Pulmonary artery endothelial cell (primary cell): ENCODE data around the gene SMC5. TPM values are rescaled to one million over a fixed set of nuclear protein-coding genes. Genes with fewer than 3 reads are reported as not detected.
"Not testable (repeated sequence)": the region's sequence is repeated elsewhere in the genome, so short reads cannot be mapped to it uniquely, and the experiment has no call there.

ENCODE experiments used
- DNase-seq: peaks from one replicate; pipeline ENCODE4 v3.0.0-alpha.2; 2011; ENCODE audit warnings: low read depth, low spot score
- total RNA-seq: library from RNA; depleted of rRNA; stranded (reverse); fragments of >200 nt; gene quantifications from 2 replicates; pipeline ENCODE4 v1.2.3, GENCODE V29; 2014

Gene SMC5
- 21.3 and 24.3 TPM in 2 replicates for total RNA-seq

DNA sequence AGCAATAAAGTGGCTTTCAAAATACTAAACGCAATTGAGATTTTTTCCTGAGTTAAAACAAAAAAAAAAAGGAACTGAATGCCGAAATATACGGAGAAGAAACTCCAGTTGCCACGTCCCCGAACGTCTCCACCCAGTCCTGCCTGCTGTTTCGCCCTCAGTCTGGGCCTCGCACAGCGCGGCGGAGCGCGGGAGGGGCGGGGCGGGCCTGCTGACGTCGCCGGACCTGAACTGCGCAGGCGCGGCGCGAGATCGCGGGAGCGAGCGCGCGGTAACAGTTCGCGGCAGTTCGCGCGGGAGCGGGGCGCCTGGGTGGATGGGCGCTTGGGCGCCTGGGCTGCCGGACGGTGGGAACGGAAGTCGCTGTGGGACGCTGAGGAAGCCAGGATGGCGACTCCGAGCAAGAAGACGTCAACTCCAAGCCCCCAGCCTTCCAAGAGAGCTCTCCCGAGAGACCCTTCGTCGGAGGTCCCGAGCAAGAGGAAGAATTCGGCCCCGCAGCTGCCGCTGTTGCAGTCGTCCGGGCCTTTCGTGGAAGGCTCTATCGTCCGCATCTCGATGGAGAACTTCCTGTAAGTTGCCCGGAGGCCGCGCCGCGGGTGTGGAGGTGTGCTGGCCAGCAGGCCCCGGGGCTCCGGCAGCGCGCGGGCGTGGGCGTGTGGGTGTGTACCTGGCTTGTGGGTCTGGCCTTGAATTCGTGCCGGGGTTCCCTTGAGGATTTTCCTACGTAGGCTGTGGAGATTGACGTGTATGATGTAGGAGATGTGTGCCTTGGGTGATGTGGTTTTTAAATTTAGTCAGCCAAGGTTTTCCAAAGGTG lies at the start of gene SMC5:
Gene SMC5 (plus strand): TSS at position 287 of the 820 bp plus-strand sequence. CDS start 101 bp downstream, at position 388.
- DNase-seq: peak; percentile 58

DNA sequence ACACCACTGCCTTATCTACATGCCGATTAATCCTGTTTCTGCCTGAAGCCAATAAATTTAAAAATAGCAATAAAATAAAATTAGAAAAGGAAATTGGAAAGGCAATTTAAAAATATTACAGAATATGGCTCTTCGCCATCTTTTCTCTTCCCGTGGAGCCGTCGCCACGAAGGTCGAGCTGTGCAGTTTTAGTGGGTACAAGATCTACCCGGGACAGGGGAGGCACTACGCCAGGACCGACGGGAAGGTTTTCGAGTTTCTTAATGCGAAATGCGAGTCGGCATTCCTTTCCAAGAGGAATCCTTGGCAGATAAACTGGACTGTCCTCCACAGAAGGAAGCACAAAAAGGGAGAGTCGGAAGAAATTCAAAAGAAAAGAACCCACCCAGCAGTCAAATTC lies 41.7 kb upstream of the SMC5 start:
- no peak for DNase-seq

- DNase-seq: no peak
These were observed 40.0 kb upstream of the SMC5 start for GRCh38 chr9:70218767-70219166.

- no peak for DNase-seq
These were observed 38.6 kb upstream of the SMC5 start for GRCh38 chr9:70220216-70220615.

GRCh38 chr9:70222354-70222753 lies 36.4 kb upstream of the SMC5 start:
- no peak for DNase-seq

DNA sequence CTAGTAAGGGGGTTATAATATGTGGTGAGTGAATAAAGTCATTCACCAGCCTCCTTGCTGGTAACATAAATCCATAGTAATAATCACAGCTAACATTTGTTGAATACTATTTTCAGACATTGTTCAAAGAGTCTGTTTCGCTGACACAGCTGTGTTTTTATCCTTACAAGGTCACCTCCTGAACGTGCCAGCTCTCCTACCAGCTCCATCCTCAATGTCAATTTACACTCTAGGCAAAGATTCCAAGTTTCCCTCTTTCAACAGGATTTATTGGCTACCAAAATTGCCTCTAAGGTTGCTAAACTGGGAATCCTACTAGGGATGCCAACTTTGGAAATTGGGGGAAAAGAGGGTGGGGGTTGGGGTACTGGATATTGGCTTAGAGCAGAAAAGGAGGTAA lies 30.7 kb upstream of the SMC5 start:
- no peak for DNase-seq

DNA sequence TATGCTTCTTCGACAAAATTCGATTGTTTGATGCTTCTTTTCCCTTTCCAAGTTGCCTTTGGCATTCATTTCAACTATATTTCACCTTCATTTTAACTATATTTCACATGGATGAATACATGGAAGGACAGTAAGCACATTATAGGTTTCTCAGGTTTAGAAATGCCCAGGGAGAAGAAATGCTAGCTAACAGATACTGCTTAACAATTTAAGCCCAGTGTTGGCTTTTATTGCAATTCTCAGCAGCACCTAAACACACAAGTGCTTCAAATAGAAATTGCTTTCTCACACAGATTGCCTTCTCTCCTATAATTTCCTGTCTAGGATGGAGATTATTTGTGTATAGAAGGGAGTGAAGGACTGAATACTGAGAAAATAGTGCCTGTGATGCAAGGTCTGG lies 30.2 kb upstream of the SMC5 start:
- no peak for DNase-seq

DNA sequence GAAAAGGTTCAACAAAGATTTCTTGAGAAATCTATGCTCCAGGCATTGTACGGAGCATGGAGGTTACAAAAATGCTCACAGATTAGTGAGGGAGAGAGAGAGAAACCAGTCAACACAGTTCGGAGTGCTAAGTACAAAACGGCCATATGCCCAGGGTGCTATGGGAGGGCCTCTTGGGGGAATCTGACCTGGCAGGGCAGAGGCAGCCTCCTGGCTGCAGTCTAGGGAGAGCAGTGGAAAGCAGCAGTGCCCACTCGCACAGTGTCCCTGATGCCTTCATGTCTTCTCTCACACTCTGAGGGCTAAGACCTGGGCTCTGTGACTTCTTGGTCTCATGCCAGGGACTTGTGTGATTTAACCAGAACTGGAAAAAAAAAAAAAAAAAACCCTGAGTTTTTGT lies 29.8 kb upstream of the SMC5 start:
- no peak for DNase-seq

GRCh38 chr9:70229579-70229978 lies 29.2 kb upstream of the SMC5 start:
- no peak for DNase-seq

DNA sequence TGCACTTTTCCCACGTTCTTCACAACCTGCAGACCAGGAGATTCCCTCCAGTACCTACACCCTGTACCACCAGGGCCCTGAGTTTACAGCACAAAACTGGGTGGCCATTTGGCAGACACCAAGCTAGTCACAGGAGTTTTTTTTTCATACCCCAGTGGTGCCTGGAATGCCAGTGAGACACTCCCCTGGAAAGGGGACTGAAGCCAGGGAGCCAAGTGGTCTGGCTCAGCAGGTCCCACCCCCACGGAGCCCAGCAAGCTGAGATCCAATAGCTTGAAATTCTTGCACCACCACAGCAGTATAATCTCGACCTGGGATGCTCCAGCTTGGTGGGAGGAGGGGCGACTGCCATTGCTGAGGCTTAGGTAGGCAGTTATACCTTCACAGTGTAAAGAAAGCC lies 26.3 kb upstream of the SMC5 start:
- no peak for DNase-seq

DNA sequence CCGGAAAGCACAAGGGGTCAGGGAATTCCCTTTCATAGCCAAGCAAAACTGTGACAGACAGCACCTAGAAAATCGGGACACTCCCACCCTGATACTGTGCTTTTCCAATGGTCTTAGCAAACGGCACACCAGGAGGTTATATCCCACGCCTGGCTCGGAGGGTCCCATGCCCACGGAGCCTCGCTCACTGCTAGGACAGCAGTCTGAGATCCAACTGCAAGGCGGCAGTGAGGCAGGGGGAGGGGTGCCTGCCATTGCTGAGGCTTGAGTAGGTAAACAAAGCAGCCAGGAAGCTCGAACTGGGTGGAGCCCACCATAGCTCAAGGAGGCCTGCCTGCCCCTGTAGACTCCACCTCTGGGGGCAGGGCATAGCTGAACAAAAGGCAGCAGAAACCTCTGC lies 24.6 kb upstream of the SMC5 start:
- DNase-seq: not testable (repeated sequence)

GRCh38 chr9:70245952-70246351 lies 12.8 kb upstream of the SMC5 start:
- not testable (repeated sequence) for DNase-seq

DNA sequence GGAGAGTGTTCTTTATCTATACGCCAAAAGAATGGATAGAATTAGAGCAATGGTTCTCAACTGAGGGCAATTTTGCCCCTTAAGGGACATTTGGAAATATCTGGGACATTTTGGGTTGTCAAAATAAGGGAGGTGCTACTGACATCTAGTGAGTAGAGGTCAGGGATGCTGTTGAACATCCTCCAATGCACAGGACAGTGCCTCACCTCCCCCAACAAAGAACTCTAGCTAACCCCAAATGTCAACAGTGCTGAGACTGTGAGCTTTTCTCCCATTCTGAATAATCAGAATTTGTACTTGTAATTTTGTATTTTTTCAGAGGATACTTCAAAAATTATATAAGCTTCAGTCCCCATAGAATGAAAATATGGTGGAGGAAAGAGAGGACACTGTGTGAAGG lies 8.6 kb upstream of the SMC5 start:
- no peak for DNase-seq

- DNase-seq: no peak
These were observed 3.3 kb upstream of the SMC5 start for GRCh38 chr9:70255486-70255885.

DNA sequence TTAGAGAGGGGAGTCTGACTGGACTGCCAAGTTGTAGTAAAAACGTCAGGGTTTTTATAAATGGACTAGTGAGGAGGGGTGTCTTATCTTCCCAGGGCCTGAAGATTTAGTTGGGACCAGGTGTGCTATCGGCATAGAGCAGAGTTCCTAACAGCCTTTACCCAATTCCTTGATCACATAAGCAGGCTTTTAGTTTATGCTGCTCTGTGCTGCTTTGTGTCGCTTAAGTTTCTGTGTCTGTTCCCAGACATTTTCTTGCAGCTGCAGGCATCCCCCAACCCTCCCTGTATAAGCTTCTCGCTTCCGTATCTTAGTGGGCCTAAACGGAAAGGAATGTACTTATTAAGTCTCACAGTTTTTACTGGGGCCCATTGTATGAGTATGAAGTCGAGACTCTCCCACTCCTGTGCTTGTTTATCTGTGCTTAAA lies 2.6 kb upstream of the SMC5 start:
- peak; percentile 47 for DNase-seq

- no peak for DNase-seq
These were observed 1.3 kb upstream of the SMC5 start for GRCh38 chr9:70257502-70257901.

DNA sequence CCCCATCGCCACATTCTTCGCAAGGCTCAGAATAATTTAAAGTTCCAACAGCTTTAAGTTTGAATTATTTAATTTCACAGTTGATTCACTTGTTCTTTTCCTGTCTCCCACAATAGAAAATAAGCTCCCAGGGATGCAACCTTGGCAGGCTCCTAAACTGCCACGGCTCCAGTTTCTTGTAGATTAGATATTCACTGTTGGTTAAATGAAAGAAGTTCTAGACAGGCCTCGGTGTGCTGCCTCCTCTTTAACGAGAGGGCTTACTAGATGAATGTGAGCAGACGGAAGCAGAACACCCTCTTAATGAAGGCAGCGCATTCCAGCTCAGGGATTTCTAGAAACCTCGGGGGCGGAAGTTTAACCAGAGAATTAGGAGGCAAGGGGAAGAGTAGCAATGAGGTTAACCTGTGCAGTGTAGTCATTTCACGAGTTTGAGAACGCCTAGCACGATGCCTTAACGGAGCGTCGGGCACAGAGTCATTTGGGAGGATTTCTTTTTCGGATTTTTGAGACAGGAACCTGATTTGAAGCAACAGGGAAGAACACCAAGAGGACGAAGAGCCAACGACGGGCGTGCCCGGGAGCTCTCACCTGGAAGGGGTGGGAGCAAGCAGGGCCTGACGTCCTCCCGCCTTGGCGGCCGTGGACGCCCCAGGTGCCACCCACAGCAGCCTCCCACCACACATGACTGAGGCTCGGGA lies 637 bp upstream of the SMC5 start:
- DNase-seq: no peak

DNA sequence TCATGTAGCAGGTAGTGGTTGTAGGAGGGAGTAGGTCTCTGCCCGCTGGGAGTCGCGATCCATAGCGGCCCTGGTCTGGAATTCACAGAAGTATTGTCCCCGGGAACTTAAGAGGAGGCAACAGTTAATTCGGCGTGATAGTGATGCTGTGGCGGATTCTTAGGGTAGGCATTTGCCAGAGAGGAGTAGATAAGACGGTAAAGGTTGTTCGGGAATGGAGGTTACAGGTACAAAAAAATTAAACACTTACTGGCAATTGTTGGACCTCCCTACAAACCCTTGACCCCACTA lies 679 bp downstream of the SMC5 start:
- no peak for DNase-seq

DNA sequence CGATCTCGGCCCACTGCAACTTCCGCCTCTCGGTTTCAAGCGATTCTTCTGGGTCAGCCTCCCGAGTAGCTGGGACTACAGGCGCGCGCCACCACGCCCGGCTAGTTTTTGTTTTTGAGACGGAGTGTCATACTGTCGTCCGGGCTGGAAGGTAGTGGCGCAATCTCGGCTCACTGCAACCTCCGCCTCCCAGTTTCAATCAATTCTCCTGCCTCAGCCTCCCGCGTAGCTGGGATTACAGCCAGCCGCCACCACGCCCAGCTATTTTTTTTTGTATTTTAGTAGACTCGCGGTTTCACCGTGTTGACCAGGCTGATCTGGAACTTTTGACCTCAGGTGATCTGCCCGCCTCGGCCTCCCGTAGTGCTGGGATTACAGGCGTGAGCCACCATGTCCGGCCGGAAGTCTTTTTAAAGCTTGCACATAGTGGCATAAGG lies 1.2 kb downstream of the SMC5 start:
- DNase-seq: no peak

- no peak for DNase-seq
These were observed 1.8 kb downstream of the SMC5 start for GRCh38 chr9:70260606-70261005.

DNA sequence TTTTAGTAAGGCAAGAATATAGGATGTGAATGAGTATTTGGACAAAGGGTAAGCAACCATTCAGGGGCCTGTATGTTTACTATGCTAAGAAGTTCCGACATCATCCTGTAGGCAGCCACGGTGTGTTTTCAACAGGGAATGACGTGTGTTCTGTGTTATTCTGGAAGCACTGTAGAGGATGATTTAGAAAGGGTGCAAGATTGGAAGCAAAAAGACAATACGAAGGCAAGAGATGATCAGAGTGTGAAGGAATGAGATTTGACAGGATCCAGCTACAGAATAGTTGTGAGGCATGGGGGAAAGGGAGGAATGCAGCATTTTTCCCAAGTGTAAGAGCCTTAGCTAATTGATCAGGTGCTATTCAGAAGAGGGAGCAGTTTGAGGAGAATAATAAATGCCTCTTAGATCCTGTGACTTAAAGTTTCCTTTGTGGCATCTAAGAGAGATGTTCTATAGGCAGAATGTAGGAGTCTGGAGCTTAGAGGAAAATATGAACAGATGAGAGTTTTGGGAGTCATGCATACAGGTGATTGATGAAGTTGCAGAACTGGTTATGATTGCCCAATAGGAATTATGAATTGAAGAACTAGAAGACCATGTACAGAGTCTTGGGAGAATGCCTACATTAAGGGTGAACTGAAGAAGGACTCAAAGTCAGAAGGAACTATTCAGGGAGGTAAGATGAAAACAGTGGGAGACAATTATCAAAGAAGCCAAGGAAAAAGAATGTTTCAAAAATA lies 2.5 kb downstream of the SMC5 start:
- DNase-seq: no peak

DNA sequence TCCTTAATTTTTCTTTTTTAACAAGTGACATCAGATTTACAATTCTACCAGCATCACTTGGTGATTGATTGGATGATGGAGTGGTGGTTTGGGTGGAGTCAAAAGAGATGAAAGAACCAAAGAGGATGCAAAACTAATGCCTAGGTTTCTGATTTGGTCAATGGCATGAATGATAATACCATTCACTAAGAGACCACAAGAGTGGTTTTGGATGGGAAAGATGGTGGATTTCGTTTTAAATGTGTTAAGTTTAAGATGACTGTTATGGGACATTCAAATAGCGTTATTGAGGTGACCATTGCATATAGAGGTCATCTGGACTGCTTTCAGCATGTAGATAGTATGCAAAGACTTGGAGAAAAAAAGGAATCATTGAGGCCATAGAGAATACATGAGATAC lies 3.6 kb downstream of the SMC5 start:
- DNase-seq: no peak
